Stimulated activated CD4-positive, alpha-beta T cell treated with anti-CD3 and anti-CD28 coated beads, Interleukin-12 subunit alpha, Interleukin-12 subunit beta, amount 100 ng/mL, for 24 hours (primary cell): Measurements from ENCODE around the gene PIGZ.
A peak's percentile ranks its signal among the peaks of the same experiment; 100 is the strongest.

Source experiments
- DNase-seq, 2 experiments: peaks; one replicate each; pipeline ENCODE4 v3.0.0-alpha.2; 2020; ENCODE audit warnings: low read depth in 2 of 2

The PIGZ gene

DNA sequence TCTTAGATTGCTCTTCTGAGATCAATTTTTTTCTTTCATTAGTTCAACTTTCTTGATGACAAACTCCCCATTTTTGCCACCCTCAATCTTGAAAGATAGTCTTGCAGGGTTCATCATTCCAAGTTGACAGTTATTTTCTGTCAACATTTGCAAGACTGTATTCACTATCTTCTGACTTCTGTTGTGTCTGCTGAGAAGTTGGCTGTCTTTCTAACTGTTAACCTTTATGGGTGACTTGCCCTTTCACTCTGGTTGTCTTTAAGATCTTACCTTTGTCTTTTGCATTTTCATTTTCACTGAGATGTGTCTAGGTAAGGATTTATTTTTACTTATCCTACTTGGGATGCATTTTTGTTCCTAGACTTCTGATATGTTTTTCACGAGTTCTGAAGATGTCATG, 14.6 kb upstream of the PIGZ start:
- DNase-seq, result no peak

DNA sequence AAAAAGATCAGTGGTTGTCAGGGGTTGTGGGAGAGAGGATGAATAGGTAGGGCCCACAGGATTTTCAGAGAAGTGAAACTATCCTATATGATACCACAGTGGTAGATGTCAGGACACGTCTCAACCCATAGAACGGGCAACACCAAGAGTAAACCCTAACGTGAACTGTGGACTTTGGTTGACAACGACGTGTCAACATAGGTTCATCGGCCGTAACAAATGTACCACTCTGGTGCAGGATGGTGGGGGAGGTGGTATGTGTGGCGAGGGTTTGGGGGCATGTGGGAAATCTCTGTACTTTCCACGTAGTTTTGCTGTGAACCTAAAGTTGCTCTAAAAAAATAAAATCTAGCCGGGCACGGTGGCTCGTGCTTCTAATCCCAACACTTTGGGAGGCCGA, 13.0 kb upstream of the PIGZ start:
- DNase-seq, result no peak

DNA sequence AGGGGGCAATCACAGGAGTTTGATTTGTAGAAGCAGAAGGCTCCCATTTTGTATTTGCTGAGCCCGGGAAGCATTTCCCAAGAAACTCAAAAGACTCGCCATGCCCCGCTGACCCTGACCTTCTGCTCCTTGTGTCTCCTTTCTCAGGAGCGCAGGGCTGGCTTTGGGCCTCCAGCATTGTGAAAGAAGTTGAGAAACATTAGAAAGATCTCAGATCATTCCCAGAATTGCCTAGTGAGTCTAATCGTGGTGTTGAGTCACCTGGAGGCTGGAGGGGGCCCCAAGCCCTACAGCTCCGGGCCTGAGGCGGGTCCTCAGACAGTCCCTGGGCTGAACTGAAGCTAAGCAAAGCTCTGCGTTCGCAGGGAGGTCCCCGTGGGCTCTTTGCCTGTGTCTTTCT, 10.9 kb upstream of the PIGZ start:
- no peak for DNase-seq

DNA sequence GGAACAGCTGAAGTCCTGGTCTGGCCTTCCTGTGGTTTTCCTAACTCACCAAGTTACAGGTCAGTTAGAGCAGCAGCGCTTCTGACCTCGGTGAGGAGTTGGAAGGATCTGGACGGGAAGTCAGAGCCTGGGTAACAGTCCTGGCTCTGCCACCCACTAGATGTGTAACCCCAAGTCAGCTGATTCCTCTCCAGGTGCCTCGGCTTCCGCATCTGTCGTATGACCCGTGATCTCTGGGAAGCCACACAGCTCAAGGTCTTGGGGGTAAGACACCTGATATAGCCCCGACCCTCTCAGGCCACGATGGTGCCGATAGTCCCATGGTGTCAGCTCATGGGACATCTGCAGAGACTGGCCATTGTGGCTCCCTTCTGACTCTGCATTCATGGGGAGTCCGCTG, 8.3 kb upstream of the PIGZ start:
- DNase-seq, result no peak

DNA sequence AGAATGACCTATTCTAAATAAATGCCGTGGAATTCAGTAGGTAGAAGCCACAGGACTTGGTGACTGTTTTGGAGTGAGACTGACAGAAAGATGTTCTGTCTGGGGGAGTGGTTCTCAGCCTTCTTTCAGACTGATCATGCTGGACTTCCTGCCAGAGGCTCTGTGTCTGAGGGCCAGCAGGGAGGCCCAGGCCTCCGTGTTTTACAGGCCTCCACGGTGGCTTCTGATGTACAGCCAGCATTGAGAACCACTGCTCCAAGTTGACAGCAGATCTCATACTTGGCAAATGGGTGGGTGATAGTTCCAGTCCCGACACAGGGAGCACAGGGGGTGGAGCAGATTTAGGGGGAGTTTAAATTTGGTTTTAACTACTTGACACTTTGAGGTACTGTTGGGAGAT, 6.7 kb upstream of the PIGZ start:
- no peak for DNase-seq

DNA sequence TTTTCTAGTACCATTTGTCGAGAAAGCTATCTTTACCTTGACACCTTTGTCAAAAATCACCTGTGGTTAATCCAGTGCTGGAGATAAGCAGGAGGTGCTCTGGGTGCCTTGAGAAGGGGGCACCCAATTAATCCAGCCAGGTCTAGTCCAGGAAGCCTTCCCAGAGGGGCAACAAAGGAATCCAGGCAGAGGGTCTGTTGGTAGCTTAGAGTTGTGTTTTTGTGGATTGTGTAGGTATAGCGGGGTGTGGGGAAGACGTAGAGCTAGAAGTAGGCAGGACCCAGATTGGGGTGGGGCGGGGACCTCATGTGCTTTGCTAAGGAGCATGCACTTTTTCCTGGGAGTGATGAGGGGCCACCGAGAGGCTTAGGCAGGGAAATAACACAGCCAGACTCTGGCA, 6.0 kb upstream of the PIGZ start:
- no peak for DNase-seq

DNA sequence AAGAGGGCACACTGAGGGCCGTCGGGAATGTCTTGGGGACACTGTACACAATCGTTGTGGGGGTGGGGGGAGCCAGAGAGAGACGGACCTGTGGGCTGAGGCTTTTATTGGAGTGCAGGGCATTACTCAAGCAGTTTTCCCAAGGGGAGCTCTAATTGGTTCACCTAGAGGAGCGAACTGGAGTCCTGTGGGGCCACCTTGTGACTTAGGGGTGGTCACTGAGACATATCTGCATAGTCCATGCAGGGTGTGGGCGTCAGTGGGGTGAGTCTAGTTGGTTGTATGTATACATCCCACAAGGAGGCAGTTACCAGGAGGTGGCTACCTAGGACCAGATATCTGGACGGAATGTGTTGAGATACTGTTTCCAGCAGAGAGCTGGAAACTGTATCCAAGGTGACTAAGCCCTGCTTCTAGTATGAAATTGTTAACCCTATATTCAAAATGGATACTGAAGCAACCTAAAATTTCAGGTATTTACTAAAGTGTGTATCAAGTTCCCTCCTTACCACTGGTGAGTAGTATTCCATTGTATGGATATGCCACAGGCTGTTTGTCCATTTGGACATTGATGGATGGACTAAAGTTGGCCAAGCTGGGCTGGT, 2.6 kb upstream of the PIGZ start:
- DNase-seq, result no peak

DNA sequence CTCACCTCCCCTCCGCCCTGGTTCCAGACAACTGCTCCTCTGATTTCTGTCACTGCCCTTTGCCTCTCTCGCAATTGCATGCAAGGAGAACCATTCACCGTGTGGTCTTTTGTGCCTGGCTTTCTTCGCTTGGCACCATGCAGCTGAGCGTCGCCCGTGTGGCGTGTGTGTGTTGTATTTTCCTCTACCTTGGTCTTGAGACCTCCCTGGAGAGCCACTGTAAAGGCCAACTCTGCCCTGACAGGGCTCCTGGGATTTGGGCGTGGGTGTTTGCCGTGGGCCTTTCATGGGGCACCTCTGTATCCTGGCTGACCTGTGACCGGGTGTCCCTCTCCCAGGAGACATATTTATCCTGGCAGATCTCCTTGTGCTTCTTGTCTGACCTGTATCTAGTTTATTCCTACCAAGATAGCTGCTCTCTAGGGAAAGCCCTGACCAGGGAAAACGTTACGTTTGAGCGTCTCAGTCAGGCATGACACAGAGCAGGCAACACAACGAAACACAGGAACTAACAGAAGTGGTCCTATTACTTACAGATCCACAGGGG, 2.0 kb upstream of the PIGZ start:
- no peak for DNase-seq

DNA sequence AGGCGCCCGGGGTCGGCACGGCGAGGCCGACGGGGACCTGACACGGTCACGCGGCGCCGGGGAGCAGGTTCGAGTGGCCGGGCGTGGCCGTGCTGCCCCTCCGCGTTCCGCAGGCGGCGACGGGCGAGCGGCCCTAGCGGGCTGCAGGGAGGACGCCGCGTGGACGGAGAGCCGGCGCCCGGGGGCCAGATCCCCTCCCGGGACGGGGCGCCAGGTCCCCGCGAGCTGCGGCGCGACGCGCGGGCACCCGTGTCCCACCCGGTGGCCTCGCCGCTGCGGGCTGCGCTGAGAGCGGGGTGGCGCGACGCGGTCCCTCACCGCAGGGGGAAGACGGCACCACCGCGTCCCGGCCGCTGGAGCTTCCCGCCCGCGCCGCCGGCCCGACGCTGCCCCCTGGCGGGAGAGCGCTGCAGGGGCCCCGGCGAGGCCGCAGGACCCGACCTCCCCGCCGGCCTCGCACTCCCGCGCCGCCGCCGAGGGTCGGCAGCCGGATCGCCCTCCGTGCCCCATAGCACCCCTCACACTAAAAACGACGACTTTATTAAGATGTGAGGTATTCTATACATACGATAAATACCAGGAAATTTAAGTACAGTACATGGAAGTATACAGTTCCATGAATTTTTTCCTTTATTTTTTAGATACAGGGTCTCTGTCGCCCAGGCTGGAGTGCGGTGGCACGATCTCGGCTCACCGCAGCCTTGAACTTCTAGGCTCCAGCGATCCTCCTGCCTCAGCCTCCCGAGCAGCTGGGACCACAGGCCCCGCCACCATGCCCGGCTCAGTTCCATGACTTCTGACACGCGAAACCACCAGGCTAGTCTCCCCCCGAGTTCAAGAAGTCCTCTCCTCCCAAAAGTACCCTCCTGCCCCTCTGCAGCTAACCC, 1.3 kb upstream of the PIGZ start:
- DNase-seq, result peak; percentile 38 to 64

DNA sequence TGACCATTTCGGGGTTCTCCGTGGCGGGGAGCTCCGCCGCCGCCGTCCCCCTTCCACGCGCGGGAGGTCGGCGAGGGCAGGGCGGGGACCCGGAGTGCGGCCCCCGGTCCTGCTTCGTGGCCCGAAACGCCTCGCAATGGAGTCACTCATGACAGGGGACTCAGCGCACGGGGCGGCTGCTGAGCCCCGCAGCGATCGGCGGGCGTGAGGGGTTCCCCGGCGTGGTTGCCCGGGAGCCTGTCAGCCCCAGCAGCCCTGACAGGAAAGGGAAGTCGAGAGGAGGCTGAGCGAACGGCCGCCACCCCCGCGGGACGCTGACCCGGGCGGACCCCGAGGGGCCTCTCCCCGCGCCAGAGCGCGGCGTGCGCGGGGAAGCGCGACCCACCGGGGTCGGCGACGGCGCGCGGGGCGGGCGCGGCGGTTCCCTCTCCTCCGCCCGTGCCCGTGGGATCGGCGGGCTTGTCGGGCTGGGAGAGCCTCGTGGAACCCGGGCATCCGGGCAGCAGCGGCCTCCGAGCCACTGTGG, 564 bp upstream of the PIGZ start:
- peak in 1 of 2 experiments; percentile 31 for DNase-seq

DNA sequence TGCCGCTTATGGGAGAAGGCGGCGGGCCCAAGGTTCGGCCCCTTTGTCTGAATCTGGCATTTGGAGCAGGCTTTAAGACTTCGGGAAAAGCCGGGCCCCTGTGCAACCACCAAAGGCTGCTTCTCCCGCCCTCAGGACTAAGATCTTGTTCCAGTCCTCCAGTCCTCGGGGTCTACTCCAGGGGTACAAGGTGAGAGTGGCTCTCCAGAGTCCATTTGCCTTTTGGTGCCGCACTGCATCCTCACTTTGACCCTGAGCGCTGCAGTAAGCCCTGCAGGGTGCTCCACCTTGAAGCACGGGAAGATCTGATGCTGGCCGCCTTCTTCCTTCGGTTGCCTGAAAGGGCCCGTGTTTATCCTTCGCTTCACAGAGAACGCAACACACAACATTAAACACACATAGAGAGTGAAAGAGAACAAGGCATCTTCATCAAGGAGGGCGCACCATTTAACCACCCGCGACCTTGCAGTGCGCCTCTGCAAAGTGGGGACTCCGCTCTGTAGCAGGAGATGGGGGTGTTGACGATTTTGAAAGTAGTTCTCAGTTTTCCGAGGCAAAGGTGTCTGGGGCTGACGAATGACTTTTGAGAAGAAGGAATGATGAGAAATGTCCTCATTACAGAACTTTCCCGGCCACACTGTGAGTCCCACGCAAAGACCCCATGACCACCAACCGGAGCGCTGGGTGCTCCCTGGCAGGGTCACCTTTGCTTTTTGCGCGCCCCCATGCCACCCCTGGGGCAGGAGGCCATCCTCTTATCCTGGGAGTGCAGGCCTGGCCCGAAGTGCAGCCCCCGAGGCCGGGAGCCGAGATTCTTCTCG, 1.0 kb downstream of the PIGZ start:
- no peak for DNase-seq

DNA sequence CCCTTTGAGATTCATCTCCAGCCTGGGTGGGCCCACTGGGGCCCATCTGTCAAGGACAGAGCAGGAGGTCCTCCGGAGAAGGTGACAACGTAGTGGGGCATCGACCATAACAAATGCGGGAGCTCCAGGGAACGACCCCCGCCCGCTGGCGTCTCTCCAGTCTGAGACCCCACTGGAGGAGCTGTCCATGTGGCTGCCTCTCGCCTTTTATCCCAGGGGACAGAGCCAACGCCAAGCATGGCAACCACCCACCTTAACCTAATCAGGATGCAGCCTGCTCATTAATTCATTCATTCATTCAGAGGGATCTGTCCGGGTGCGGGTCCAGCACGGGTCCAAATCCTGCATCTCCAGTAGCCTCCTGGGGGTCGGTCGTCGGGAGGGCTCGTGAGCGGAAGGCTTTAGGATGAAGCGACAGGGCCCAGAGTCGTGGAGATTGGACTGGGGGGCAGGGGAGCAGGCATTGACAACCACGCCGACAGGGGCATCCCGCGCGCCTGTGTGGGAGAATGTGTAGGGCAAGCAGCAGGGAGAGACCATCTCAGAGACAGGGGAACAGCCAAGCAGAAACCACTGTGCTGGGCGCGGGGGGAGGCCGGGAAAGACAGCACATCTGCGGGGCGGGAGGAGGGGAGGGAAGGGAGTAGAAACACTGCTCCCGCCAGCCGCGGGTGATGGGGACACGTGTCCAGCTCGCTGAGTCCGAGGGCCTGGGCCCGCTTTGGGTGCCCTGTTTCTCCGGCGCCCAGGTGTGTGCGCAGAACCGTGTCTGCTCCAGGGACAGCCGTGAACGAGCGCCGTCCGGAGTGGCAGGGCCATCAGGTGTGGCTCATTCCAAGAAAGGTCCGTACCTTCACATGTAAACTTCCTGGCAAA, 1.9 kb downstream of the PIGZ start:
- DNase-seq, result no peak

DNA sequence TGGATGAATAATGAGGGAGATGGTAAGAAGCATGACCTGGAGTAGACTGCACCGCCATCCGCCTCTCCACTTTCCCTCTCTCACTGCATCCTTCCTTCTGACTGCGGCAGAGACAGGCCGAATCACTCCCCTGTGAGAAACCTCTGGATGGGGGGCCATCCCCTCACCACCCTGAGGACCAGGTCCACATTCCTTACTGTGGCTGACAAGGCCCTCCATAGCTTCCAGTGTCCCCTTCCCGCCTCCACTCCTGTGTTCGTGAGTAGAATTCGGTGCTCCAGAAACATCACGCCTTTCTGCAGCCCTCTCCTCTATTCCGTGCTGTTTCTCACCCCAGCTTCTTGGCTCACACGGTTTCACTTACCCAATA, 2.8 kb downstream of the PIGZ start:
- DNase-seq, result no peak

DNA sequence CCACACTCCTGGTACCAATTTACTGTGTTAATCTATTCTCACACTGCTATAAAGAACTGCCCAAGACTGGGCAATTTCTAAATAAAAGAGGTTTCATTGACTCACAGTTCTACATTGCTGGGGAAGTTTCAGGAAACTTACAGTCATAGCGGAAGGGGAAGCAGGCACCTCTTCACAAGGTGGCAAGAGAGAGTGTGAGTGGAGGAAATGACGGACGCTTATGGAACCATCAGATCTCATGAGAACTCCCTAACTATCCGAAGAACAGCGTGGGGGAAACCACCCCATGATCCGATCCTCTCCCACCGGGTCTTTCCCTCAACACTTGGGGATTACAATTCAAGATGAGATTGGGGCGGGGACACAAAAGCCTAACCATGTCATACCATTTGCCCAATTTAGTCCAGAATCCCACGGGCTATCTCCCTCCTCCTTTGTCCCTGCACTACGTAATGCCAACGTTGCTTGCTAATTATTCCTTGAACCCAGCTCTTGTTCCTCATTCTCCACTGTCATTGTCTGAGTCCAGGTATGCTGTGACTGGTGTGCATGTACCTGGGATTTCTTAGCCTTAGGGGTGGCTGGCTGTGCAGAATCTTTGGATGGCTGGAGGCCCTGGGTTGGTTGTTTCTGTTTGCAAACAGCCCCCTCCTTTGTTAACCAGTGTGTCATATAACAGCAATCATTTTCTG, 3.4 kb downstream of the PIGZ start:
- DNase-seq, result no peak

DNA sequence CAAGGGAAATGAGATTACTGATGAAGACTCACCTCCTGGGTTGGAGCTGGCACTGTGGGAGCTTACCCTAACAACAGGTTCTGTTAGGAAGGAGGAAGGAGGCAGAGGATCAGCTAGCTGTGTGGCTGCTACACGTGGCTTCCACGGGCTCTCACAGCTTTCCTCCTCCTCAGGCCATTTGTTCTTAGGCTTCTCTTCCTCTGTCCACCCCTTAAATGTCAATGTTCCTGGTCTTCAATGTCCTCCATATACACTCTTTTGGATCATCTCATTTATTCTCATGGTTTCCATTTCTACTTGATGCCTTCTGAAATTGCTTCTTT, 5.0 kb downstream of the PIGZ start:
- no peak for DNase-seq

DNA sequence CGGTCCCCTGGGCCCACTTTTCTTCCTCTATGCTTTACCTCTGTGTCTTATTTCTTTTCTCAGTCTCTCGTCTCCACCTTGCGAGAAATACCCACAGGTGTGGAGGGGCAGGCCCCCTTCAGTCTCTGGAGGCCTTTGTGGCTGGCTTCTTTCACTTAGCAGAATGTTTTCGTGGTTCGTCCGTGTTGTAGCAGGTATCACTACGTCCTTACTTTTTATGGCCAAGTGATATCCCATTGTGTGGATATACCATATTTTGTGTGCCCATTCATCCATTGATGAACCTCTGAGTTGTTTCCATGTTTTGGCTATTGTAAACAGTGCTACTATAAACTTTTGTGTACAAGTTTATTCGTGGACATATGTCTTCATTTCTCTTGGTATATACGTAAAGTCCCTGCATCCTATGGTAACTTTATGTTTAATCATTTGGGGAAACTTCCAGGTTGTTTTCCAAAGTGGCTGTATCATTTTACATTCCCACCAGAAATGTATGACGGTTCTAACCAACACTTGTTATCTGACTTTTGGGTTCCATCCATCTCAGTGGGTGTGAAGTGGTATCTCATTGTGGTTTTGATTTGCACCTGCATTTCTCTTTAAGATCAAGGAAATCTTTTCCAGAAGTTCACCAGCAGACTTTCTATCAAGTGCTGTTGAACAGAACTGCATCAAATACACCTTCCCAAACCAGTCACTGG, 5.6 kb downstream of the PIGZ start:
- no peak for DNase-seq

DNA sequence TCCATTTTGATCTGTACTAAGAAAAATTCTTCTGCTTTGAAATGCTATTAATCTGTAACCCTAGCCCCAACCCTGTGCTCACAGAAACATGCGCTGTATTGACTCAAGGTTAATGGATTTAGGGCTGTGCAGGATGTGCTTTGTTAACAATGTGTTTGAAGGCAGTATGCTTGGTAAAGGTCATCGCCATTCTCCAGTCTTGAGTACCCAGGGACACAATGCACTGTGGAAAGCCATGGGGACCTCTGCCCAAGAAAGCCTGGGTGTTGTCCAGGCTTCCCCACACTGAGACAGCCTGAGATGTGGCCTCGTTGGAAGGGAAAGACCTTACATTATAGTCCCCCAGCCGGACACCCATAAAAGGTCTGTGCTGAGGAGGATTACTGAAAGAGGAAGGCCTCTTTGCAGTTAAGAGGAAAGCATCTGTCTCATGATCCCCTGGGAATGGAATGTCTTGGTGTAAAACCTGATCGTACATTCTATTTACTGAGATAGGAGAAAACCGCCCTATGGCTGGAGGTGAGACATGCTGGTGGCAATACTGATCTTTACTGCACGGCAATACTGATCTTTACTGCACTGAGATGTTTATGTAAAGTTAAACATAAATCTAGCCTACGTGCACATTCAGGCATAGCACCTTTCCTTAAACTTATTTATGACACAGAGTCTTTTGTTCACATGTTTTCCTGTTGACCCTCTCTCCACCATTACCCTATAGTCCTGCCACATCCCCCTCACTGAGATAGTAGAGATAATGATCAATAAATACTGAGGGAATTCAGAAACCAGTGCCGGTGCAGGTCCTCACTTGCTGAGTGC, 6.3 kb downstream of the PIGZ start:
- no peak for DNase-seq

DNA sequence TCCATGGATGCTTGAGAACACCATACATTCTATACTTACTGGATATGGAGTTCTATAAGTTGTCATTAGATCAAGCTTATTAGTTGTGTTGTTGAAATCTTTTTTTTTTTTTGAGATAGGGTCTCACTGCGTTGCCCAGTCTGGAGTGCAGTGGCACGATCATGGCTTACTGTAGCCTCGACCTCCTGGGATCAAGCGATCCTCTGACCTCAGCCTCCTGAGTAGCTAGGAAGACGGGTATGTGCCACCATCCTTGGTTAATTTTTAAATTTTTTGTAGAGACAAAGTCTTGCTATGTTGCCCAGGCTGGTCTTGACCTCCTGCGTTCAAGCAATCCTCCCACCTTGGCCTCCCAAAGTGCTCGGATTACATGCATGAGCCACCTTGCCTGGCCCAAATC, 13.8 kb downstream of the PIGZ start:
- DNase-seq, result no peak

DNA sequence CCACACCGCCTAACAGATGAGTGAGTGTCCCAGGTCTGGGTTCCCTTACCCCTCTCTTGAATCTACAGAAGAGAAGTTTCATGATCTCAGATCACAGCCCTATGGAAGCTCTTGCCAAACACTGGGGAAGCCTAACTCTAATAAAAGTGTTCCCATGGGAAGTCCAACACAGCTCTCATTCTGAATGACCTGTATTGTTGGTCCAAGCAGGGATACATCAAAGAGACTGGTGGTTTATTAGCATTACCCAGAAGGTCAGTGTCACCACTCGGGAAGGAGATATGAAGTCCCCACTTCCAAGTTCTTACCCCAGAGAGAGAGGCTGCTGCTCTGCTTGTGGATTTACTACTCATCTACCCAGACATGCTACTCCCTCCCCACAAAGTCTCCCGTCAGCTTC, 17.3 kb downstream of the PIGZ start:
- DNase-seq, result no peak
